H9 (cell line): Measurements from ENCODE around the gene CHST8. TPM values are rescaled to one million over a fixed set of nuclear protein-coding genes. Genes with fewer than 3 reads are reported as not detected.

Experiments used
- DNase-seq: peaks from one replicate; pipeline ENCODE4 v3.0.0-alpha.2; 2017
- H2AFZ ChIP-seq: one replicate; pipeline ENCODE4 v1.6.1; 2013; ENCODE audit warnings: mild to moderate bottlenecking, low read length, control low read depth, moderate library complexity
- H2AK5ac ChIP-seq: 2 replicates; pipeline ENCODE4 v1.6.1; 2013; ENCODE audit warnings: low read length, control low read depth, mixed read lengths; ENCODE audit not compliant: insufficient read length
- H2BK120ac ChIP-seq: one replicate; pipeline ENCODE4 v1.6.1; 2013; ENCODE audit warnings: low read depth, mild to moderate bottlenecking, low read length, control low read depth, inconsistent platforms; ENCODE audit not compliant: poor library complexity, severe bottlenecking
- H2BK12ac ChIP-seq: 2 replicates; pipeline ENCODE4 v1.6.1; 2013; ENCODE audit warnings: low read length, control low read depth, mixed read lengths, low read depth; ENCODE audit not compliant: insufficient read length
- H2BK15ac ChIP-seq: 2 replicates; pipeline ENCODE4 v1.6.1; 2013; ENCODE audit warnings: low read depth, low read length, control low read depth
- H2BK20ac ChIP-seq: one replicate; pipeline ENCODE4 v1.6.1; 2013; ENCODE audit warnings: low read depth, mild to moderate bottlenecking, low read length, control low read depth, inconsistent platforms; ENCODE audit not compliant: poor library complexity, severe bottlenecking
- H2BK5ac ChIP-seq: 2 replicates; pipeline ENCODE4 v1.6.1; 2013; ENCODE audit warnings: low read length, control low read depth, mixed read lengths; ENCODE audit not compliant: insufficient read length
- H3K14ac ChIP-seq: 2 replicates; pipeline ENCODE4 v1.6.1; 2013; ENCODE audit warnings: low read length, control low read depth; ENCODE audit not compliant: insufficient read depth
- H3K18ac ChIP-seq: 2 replicates; pipeline ENCODE4 v1.6.1; 2013; ENCODE audit warnings: low read depth, mild to moderate bottlenecking, mixed read lengths, low read length, control low read depth; ENCODE audit not compliant: insufficient read length
- H3K23ac ChIP-seq: 2 replicates; pipeline ENCODE4 v1.6.1; 2013; ENCODE audit warnings: low read length, control low read depth, mixed read lengths, low read depth; ENCODE audit not compliant: insufficient read length
- H3K23me2 ChIP-seq: 2 replicates; pipeline ENCODE4 v1.6.1; 2013; ENCODE audit warnings: low read depth, mild to moderate bottlenecking, mixed read lengths, low read length, control low read depth; ENCODE audit not compliant: insufficient read length, poor library complexity, severe bottlenecking
- H3K27ac ChIP-seq: 2 replicates; pipeline ENCODE4 v1.5.1; 2013; ENCODE audit warnings: low read length, control low read depth, mixed read lengths, low read depth; ENCODE audit not compliant: insufficient read length
- H3K27me3 ChIP-seq: 2 replicates; pipeline ENCODE4 v1.6.1; 2013; ENCODE audit warnings: low read length, control low read depth, inconsistent platforms; ENCODE audit not compliant: insufficient read depth
- H3K4ac ChIP-seq: 2 replicates; pipeline ENCODE4 v1.6.1; 2013; ENCODE audit warnings: low read depth, mild to moderate bottlenecking, control low read depth, inconsistent platforms, low read length, moderate library complexity
- H3K4me1 ChIP-seq: 2 replicates; pipeline ENCODE4 v1.6.1; 2013; ENCODE audit warnings: low read length, control low read depth, inconsistent platforms; ENCODE audit not compliant: insufficient read depth
- H3K4me2 ChIP-seq: 2 replicates; pipeline ENCODE4 v1.6.1; 2013; ENCODE audit warnings: low read length, control low read depth, mixed read lengths; ENCODE audit not compliant: insufficient read length, insufficient read depth
- H3K56ac ChIP-seq: 2 replicates; pipeline ENCODE4 v1.6.1; 2013; ENCODE audit warnings: low read depth, mild to moderate bottlenecking, mixed read lengths, low read length, control low read depth; ENCODE audit not compliant: insufficient read length
- H3K79me1 ChIP-seq: 2 replicates; pipeline ENCODE4 v1.6.1; 2013; ENCODE audit warnings: low read depth, mild to moderate bottlenecking, moderate library complexity, low read length, control low read depth, inconsistent platforms; ENCODE audit not compliant: insufficient read depth, poor library complexity, severe bottlenecking
- H3K79me2 ChIP-seq: 2 replicates; pipeline ENCODE4 v1.6.1; 2013; ENCODE audit warnings: low read length, control low read depth, inconsistent platforms; ENCODE audit not compliant: insufficient read depth
- H3K9ac ChIP-seq: 2 replicates; pipeline ENCODE4 v1.6.1; 2013; ENCODE audit warnings: low read length, control low read depth, mixed read lengths; ENCODE audit not compliant: insufficient read length; ENCODE audit errors: extremely low read depth
- H3K9me3 ChIP-seq: one replicate; pipeline ENCODE4 v1.6.1; 2013; ENCODE audit warnings: low read depth, low read length, inconsistent platforms; ENCODE audit not compliant: control insufficient read depth
- H3T11ph ChIP-seq: one replicate; pipeline ENCODE4 v1.6.1; 2013; ENCODE audit warnings: mild to moderate bottlenecking, low read length, control low read depth, inconsistent platforms
- H4K20me1 ChIP-seq: one replicate; pipeline ENCODE4 v1.6.1; 2013; ENCODE audit not compliant: control insufficient read depth, insufficient read length, insufficient read depth
- H4K5ac ChIP-seq: 2 replicates; pipeline ENCODE4 v1.6.1; 2013; ENCODE audit warnings: low read depth, mild to moderate bottlenecking, mixed read lengths, low read length, control low read depth; ENCODE audit not compliant: insufficient read length
- H4K8ac ChIP-seq: replicated peaks from 2 replicates; pipeline ENCODE4 v1.6.1; 2013; ENCODE audit warnings: low read length, control low read depth, mixed read lengths, low read depth; ENCODE audit not compliant: insufficient read length
- H4K91ac ChIP-seq: 2 replicates; pipeline ENCODE4 v1.6.1; 2013; ENCODE audit warnings: low read depth, mild to moderate bottlenecking, moderate library complexity, mixed read lengths, low read length, control low read depth; ENCODE audit not compliant: insufficient read length
- H3K27ac Mint-ChIP-seq, 3 experiments: 2 replicates in 2 of 3; 3 replicates in 1 of 3; pipeline ENCODE4 v1.8.0; 2020 to 2021; ENCODE audit warnings: mixed read lengths in 3 of 3, mild to moderate bottlenecking in 1 of 3, moderate library complexity in 1 of 3
- H3K27me3 Mint-ChIP-seq: 2 replicates; pipeline ENCODE4 v1.8.0; 2021; ENCODE audit warnings: low read depth, mild to moderate bottlenecking, moderate library complexity, mixed read lengths
- H3K36me3 Mint-ChIP-seq, 3 experiments: 2 replicates in 2 of 3; 3 replicates in 1 of 3; pipeline ENCODE4 v1.8.0; 2020 to 2021; ENCODE audit warnings: low read depth in 3 of 3, mixed read lengths in 3 of 3; ENCODE audit not compliant: insufficient read depth in 1 of 3
- H3K4me1 Mint-ChIP-seq, 2 experiments: 2 replicates each; pipeline ENCODE4 v1.8.0; 2020; ENCODE audit warnings: mixed read lengths in 2 of 2
- H3K4me3 Mint-ChIP-seq, 2 experiments: 2 replicates in 1 of 2; 3 replicates in 1 of 2; pipeline ENCODE4 v1.8.0; 2020 to 2021; ENCODE audit warnings: mild to moderate bottlenecking in 2 of 2, mixed read lengths in 2 of 2, moderate library complexity in 1 of 2
- H3K9me3 Mint-ChIP-seq, 2 experiments: 2 replicates in 1 of 2; 3 replicates in 1 of 2; pipeline ENCODE4 v1.8.0; 2020; ENCODE audit warnings: mild to moderate bottlenecking in 2 of 2, mixed read lengths in 2 of 2, moderate library complexity in 1 of 2
- WGBS: extraction: QIAGEN DNeasy Blood & Tissue Kit; methylation state at CpG from one replicate; pipeline ENCODE4 v1.1.7; 2013; ENCODE audit warnings: missing lambda C conversion rate, low lambda C conversion rate, mixed read lengths; ENCODE audit not compliant: insufficient read length; ENCODE audit errors: extremely low coverage; 5-methylcytosine and 5-hydroxymethylcytosine counted together
- total RNA-seq: library from RNA; stranded (reverse); gene quantifications from 2 replicates; pipeline ENCODE4 v1.2.1, GENCODE V29; 2021
- TF ChIP-seq, protein P1 (sequence below): fragments of 200-600 bp; sonication (generic); conservative IDR thresholded peaks from 3 replicates; pipeline ENCODE4 v1.8.0; 2021; ENCODE audit warnings: antibody characterized with exemption, mild to moderate bottlenecking

The CHST8 gene
- total RNA-seq, 1 experiment from 2014 or later, result 5.1 TPM

DNA sequence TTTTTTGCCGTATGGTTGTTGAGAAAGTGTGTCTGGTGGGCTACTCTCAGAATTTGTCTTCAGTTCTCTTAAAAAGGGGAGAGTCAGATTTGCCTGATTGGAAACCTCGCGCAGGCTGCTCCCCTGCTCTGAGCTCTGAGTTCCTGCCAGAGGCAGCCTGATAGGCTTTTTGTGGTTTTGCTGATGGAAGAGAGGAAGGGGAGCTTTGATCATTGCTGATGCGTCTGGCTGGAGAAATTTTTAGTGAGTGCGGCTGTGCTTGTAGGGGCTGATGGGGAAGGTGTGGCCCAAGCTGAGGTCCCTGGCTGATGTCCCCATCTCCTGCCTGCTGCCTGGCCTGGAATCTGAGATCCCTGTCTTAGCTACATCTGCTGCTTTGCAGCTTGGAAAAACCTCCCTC lies 2.8 kb downstream of the CHST8 start:
- H3K9ac ChIP-seq, result no peak overlapping the region
- no CpG with 5 or more reads among the region's 5 CpGs for WGBS
- H3K23ac ChIP-seq, result no peak overlapping the region
- no peak overlapping the region for H2BK120ac ChIP-seq
- no peak overlapping the region for H3K4me2 ChIP-seq
- H3K56ac ChIP-seq, result no peak overlapping the region
- H3K9me3 ChIP-seq, result no peaks in the 10 kb centered on the region
- H4K91ac ChIP-seq, result no peak overlapping the region
- no peak for DNase-seq
- no peak overlapping the region for H4K5ac ChIP-seq
- peaks cover 19% of the 10 kb centered on the region for H3K23me2 ChIP-seq
- H4K20me1 ChIP-seq, result no peaks in the 10 kb centered on the region
- H3K27me3 Mint-ChIP-seq, result peaks cover 68% of the 10 kb centered on the region
- no peak overlapping the region for H2AK5ac ChIP-seq
- peak overlapping the region in 1 of 2 experiments; percentile 43; a peak in 2 of 5 replicates for H3K4me3 Mint-ChIP-seq
- H3K18ac ChIP-seq, result no peak overlapping the region
- H3K27ac Mint-ChIP-seq, result no peak overlapping the region
- no peak overlapping the region for H2AFZ ChIP-seq
- peaks cover 5% of the 10 kb centered on the region; the same call in 1 of the 2 replicates for H3K4me1 ChIP-seq
- no peak overlapping the region for H2BK12ac ChIP-seq
- H3K79me1 ChIP-seq, result no peaks in the 10 kb centered on the region
- TF ChIP-seq, protein P1, sequence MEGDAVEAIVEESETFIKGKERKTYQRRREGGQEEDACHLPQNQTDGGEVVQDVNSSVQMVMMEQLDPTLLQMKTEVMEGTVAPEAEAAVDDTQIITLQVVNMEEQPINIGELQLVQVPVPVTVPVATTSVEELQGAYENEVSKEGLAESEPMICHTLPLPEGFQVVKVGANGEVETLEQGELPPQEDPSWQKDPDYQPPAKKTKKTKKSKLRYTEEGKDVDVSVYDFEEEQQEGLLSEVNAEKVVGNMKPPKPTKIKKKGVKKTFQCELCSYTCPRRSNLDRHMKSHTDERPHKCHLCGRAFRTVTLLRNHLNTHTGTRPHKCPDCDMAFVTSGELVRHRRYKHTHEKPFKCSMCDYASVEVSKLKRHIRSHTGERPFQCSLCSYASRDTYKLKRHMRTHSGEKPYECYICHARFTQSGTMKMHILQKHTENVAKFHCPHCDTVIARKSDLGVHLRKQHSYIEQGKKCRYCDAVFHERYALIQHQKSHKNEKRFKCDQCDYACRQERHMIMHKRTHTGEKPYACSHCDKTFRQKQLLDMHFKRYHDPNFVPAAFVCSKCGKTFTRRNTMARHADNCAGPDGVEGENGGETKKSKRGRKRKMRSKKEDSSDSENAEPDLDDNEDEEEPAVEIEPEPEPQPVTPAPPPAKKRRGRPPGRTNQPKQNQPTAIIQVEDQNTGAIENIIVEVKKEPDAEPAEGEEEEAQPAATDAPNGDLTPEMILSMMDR, result no peak
- no peak overlapping the region for H2BK15ac ChIP-seq
- H2BK5ac ChIP-seq, result no peak overlapping the region
- H3K14ac ChIP-seq, result no peak overlapping the region
- no peaks in the 10 kb centered on the region for H3K9me3 Mint-ChIP-seq
- H3K4ac ChIP-seq, result no peak overlapping the region
- H3T11ph ChIP-seq, result no peak overlapping the region
- no peak overlapping the region for H4K8ac ChIP-seq
- H3K27ac ChIP-seq, result no peak overlapping the region
- H3K27me3 ChIP-seq, result peaks cover 24% of the 10 kb centered on the region; the same call in 1 of the 2 replicates
- no peaks in the 10 kb centered on the region; the same call in 1 of the 2 replicates for H3K79me2 ChIP-seq
- no peaks in the 10 kb centered on the region for H3K36me3 Mint-ChIP-seq
- H2BK20ac ChIP-seq, result no peak overlapping the region
- peaks cover 18 to 25% of the 10 kb centered on the region in 2 experiments for H3K4me1 Mint-ChIP-seq
